Uterus (tissue), 2 donors: ENCODE results near the gene FHIT.

Source experiments
- CTCF ChIP-seq, 4 experiments: fragments of 200-600 bp in 2 of 4; fragments of 450-650 bp in 2 of 4; sonication (generic) in 2 of 4; IDR thresholded peaks; one replicate each; pipeline ENCODE4 v1.5.1; 2016 to 2019; ENCODE audit warnings: antibody characterized with exemption in 4 of 4, mild to moderate bottlenecking in 2 of 4, moderate library complexity in 1 of 4
- POLR2A ChIP-seq, 2 donors: fragments of 450-650 bp; IDR thresholded peaks; one replicate each; pipeline ENCODE4 v1.6.1; 2016; ENCODE audit warnings: antibody characterized with exemption in 2 of 2, mild to moderate bottlenecking in 1 of 2, moderate library complexity in 1 of 2

GRCh38 chr3:59981377-59981776, 1269.9 kb downstream of the FHIT start:
- TF ChIP-seq CTCF (IDR thresholded peaks at IDR 0.05) (no peak), POLR2A (IDR thresholded peaks at IDR 0.05) (no peak)
